Activated naive CD4-positive, alpha-beta T cell treated with anti-CD3 and anti-CD28 coated beads, Interleukin-2, amount 50 U/mL, for 72 hours (primary cell): ENCODE data around the gene RUNX3. TPM values are rescaled to one million over a fixed set of nuclear protein-coding genes. Genes with fewer than 3 reads are reported as not detected.
"Not testable (repeated sequence)": the region's sequence is repeated elsewhere in the genome, so short reads cannot be mapped to it uniquely, and the experiment has no call there.

Source experiments
- ATAC-seq, 2 donors: fragments of 150-1000 bp; cut with Tn5 transposase; 2 replicates each; pipeline ENCODE4 v1.10.0; 2021; ENCODE audit warnings: mild to moderate bottlenecking in 2 of 2, moderate library complexity in 2 of 2
- DNase-seq, 2 donors: peaks; one replicate each; pipeline ENCODE4 v3.0.0; 2021 to 2022; ENCODE audit warnings: low spot score in 2 of 2
- H3K27ac Mint-ChIP-seq, 2 donors: one replicate each; pipeline ENCODE4 v1.8.0; 2022; ENCODE audit warnings: mild to moderate bottlenecking in 2 of 2, mixed read lengths in 2 of 2
- H3K36me3 Mint-ChIP-seq, 2 donors: one replicate each; pipeline ENCODE4 v1.8.0; 2022; ENCODE audit warnings: mixed read lengths in 2 of 2
- H3K9me3 Mint-ChIP-seq, 2 donors: one replicate each; pipeline ENCODE4 v1.8.0; 2022; ENCODE audit warnings: mixed read lengths in 2 of 2
- total RNA-seq, 2 donors: library from RNA; stranded (reverse); gene quantifications; one replicate each; pipeline ENCODE4 v1.2.3, GENCODE V29; 2022

The RUNX3 gene
- total RNA-seq, 2 donors from 2014 or later, result 119 to 136 TPM

DNA sequence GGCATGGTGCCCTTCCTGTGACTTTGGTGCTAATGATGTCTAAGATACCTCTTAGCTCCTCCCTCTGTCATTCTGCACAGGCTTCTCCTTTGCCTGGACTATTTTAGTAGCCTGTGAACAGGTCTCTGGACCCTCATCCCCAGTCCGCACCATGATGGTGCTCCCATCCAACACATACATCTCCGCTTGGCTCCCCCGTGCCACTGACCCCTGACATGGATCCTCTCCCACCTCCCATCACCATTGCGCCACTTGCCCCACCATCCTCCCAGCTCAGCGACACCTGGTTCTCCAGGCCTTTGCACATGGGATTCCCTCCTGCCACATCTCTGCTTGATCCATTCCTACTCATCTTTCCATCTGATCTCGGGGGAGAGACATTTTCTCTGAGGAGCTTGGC, 33.9 kb downstream of the RUNX3 start:
- H3K27ac Mint-ChIP-seq, result peak overlapping the region; percentile 66 to 93
- DNase-seq (peak in 1 of 2 donors; percentile 40), ATAC-seq (no peak)

DNA sequence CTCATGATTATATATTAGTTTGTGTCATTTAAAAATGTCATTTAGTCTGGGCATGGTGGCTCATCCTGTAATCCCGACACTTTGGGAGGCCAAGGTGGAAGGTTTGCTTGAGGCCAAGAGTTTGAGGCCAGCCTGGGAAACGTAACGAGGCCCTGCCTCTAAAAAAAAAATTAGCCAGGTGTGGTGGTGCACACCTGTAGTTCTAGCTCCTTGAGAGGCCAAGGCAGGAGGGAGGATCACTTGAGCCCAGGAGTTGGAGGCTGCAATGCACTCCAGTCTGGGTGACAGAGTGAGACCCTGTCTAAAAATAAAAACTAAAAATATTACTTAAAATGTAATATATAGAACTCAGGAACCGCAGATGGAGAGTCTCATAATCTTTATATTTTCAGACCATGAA, 34.6 kb downstream of the RUNX3 start:
- DNase-seq, result peak in 1 of 2 donors; percentile 35
- no peak for ATAC-seq
- Mint-ChIP-seq H3K27ac (peak overlapping the region in 1 of 2 donors; percentile 72), H3K36me3 (peaks cover 10 to 12% of the 10 kb centered on the region in 2 donors), H3K9me3 (peaks cover 8 to 10% of the 10 kb centered on the region in 2 donors)

More for the DNA sequence above, 33.9 kb downstream of the RUNX3 start:
- peaks cover 8 to 10% of the 10 kb centered on the region in 2 donors for H3K9me3 Mint-ChIP-seq
- H3K36me3 Mint-ChIP-seq, result peaks cover 10 to 12% of the 10 kb centered on the region in 2 donors

DNA sequence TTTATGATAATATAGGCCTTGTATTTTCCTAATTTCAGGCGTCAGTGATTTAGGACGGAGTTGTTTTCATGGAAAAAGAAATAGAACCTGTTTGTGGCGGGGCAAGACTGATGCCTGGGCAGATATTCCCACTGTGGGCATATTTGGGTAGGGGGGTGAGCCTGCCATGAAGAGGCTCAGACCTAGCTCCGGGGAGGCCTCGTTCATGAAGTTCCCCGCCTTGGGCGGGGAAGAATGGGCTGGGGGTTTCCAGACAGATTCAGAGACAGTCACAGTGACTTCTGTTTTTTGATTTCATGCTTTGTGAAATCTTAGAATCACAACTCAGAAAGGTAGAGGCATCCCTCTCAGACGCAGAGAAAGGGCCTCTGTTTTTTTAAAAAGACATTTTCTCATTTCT, 36.1 kb downstream of the RUNX3 start:
- DNase-seq (no peak), ATAC-seq (no peak)
- peak overlapping the region in 1 of 2 donors; percentile 65 for H3K27ac Mint-ChIP-seq
- peaks cover 10 to 12% of the 10 kb centered on the region in 2 donors for H3K36me3 Mint-ChIP-seq
- H3K9me3 Mint-ChIP-seq, result peaks cover 8 to 10% of the 10 kb centered on the region in 2 donors

DNA sequence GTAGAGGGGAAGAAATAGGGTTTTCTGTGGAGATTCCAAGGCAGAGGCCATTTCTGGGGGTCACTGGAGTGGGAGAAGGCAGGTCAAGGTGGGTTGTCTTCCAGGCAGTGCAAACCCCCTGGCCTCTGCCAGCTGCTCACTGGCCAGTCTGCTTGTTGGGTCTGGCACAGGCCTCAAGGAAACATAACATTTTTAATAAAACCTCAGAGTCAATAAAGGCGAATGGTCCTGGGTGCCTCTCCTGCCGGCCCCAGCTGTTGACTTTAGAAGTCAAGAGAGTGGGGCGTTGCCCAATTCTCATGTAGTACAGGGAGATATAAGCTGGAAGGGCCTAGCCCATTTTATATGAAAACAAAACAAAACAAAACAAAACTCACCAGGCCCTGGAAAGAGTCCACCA, 36.6 kb downstream of the RUNX3 start:
- H3K36me3 Mint-ChIP-seq, result peaks cover 10 to 12% of the 10 kb centered on the region in 2 donors
- H3K27ac Mint-ChIP-seq, result peak overlapping the region in 1 of 2 donors; percentile 65
- DNase-seq (no peak), ATAC-seq (no peak)
- peaks cover 8 to 10% of the 10 kb centered on the region in 2 donors for H3K9me3 Mint-ChIP-seq

DNA sequence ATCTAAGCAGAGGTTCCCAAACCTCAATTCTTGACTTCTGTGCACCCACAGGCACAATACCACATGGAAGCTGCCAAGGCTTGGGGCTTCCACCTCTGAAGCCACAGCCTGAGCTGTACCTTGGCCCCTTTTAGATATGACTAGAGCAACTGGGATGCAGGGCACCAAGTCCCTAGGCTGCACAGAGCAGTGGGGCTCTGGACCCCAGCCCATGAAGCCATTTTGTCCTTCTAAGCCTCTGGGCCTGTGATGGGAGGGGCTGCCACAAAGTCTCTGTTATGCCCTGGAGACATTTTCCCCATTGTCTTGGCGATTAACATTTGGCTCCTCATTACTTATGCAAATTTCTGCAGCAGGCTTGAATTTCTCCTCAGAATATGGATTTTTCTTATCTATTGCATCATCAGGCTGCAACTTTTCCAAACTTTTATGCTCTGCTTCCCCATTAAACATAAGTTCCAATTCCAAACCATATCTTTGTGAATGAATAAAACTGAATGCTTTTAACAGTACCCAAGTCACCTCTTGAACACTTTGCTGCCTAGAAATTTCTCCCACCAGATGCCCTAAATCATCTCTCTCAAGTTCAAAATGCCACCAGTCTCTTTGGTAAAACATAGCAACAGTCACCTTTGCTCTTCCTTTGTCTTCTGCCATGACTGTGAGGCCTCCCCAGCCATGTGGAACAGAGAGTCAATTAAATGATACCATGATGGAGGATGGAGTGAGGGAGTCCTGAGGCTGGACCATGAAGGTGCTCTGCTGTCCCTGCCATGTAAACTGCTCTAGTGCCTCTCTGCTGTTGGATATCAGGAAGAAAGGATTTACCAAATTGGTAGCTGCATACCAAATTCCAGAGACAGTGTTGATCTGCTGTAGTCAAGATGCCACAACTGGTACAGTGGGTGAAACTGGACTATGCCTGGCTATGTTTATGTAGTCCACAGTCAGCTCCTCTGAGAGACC, 37.6 kb downstream of the RUNX3 start:
- peak overlapping the region in 1 of 2 donors; percentile 58 for H3K27ac Mint-ChIP-seq
- ATAC-seq (no peak), DNase-seq (peak in 1 of 2 donors; percentile 13)
- H3K9me3 Mint-ChIP-seq, result peaks cover 8 to 10% of the 10 kb centered on the region in 2 donors
- peaks cover 10 to 12% of the 10 kb centered on the region in 2 donors for H3K36me3 Mint-ChIP-seq

DNA sequence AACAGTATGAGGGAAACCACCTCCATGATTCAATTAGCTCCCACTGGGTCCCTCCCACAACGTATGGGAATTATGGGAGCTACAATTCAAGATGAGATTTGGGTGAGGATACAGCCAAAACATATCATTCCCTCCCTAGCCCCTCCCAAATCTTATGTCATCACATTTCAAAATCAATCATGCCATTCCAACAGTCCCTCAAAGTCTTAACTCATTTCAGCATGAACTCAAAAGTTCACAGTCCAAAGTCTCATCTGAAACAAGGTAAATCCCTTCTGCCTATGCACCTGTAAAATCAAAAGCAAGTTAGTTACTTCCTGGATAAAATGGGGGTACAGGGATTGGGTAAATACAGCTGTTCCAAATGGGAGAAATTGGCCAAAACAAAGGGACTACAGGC, 38.7 kb downstream of the RUNX3 start:
- Mint-ChIP-seq H3K9me3 (peaks cover 8 to 10% of the 10 kb centered on the region in 2 donors), H3K27ac (peak overlapping the region in 1 of 2 donors; percentile 74), H3K36me3 (peaks cover 10 to 12% of the 10 kb centered on the region in 2 donors)
- not testable (repeated sequence) for ATAC-seq, DNase-seq

DNA sequence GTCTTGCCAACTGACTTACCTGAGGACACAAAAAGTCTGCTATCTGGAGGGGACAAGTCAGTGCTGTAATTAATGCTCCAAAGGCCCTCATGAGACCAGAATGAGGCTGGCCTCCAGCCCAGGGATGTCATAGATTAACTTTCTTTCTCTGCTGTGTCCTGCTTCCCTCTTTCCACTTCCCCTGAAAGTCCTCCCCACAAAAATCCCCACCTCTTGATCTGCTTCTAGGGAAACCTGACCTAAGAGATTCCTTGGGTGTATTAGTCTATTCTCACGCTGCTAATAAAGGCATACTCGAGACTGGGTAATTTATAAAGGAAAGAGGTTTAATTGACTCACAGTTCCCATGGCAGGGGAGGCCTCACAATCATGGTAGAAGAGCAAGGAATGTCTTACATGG, 39.2 kb downstream of the RUNX3 start:
- Mint-ChIP-seq H3K36me3 (peaks cover 10 to 12% of the 10 kb centered on the region in 2 donors), H3K27ac (peak overlapping the region in 1 of 2 donors; percentile 74), H3K9me3 (peaks cover 8 to 10% of the 10 kb centered on the region in 2 donors)
- ATAC-seq, result no peak
- DNase-seq, result no peak

DNA sequence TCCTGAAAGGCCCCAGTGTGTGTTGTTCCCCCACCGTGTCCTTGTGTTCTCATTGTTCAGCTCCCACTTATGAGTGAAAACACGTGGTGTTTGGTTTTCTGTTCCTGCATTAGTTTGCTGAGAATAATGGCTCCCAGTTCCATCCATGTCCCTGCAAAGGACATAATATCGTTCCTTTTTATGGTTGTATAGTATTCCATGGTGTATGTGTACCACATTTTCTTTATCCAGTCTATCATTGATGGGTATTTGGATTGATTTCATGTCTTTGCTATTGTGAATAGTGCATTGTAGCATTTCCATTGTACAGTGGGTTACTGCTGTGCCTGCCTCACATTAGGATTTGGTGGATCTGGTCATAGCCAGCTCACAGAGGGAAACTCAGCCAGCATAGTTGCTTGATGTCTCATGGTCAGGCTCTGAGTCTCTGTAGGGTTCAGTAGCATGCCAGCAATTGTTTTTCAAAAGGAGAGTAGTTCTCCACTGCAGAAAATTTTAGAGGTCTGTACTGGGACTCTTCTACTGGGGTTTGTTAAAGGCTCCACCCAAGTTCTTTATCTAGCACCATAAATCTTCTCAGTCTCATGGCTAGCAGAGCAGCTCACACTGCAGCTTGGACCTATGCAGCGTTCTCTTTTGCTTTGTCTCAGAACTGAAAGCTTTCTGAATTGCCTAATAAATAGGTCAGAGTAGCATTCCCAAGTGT, 41.0 kb downstream of the RUNX3 start:
- peak in 1 of 2 donors; percentile 9 for DNase-seq
- Mint-ChIP-seq H3K36me3 (peaks cover 12 to 23% of the 10 kb centered on the region in 2 donors), H3K9me3 (peaks cover 16 to 19% of the 10 kb centered on the region in 2 donors), H3K27ac (no peak overlapping the region)
- ATAC-seq, result no peak

DNA sequence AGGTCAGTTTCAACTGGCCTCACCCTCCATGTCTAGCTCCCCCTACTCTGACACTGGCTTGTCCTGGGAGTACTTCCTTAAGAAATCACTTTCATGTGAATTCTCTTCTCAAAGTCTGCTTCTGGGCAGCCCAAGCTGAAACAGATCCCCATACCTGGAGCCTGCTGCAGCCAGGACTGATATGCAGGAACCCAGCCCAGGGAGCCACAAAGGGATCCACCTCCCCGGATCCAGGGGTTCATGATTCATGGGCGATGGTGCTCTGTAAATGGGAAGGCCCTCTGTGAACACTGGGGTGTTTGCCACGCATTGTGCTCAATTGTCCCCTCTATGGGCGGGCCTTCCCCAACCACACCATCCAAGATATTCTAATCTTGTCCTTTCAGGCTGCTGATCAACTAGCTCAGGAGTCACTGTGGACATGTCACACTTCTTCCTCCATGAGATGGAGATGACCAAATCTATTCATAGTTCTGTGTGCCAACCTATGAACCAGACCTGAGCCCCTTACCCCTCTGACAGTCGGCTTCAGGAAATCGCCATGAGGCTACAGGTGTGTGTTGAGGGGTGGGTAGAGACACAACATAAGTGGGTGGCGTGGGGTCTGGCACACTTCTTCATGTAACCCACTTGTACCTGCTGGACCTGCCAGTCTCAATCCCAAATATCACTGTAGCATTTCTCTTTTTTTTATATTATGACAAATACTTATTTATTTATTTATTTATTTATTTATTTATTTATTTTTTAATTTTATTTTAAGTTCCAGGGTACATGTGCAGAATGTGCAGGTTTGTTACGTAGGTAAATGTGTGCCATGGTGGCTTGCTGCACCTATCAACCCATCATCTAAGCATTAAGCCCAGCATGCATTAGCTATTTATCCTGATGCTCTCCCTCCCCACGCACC, 41.8 kb downstream of the RUNX3 start:
- Mint-ChIP-seq H3K27ac (no peak overlapping the region), H3K9me3 (peaks cover 18 to 20% of the 10 kb centered on the region in 2 donors), H3K36me3 (peaks cover 11 to 25% of the 10 kb centered on the region in 2 donors)
- ATAC-seq, result peak in 1 of 2 donors; percentile 16
- peak in 1 of 2 donors; percentile 42 for DNase-seq

DNA sequence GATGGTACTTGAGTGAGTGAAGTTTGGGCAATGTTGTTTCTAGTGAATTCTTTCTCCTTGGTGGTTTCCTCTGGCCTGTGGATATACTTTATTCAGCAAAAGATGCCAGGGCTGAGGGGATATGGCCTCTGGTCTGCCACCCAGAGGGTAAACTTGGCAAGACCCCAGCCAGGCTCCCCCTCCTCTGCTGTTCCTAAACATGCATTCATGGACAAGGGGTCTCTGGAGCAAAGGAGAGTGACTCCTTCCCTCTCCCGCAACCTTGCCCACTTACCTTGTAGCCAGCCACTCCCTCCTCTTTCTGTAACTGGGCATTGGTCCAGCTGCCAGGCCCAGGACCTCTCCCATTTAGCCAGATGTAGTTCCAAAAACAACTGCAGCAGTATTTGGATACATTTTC, 43.8 kb downstream of the RUNX3 start:
- H3K27ac Mint-ChIP-seq, result no peak overlapping the region
- peaks cover 0 to 15% of the 10 kb centered on the region in 2 donors for H3K36me3 Mint-ChIP-seq
- DNase-seq (peak in 1 of 2 donors; percentile 7), ATAC-seq (no peak)
- H3K9me3 Mint-ChIP-seq, result peaks cover 10 to 13% of the 10 kb centered on the region in 2 donors

DNA sequence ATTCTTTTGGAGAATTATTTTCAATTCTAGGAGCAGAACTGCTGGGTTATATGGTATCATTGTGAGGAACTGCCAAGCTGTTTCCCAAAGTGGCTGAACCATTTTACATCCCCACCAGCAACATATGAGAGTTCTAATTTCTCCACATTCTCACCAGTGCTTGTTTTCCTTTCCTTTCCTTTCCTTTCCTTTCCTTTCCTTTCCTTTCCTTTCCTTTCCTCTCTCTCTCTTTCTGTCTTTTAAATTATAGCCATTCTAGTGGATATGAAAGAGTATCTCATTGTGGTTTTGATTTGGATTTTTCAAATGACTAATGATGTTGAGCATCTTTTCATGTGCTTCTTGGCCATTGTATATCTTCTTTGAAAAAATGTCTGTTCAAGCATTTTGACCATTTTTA, 45.3 kb downstream of the RUNX3 start:
- Mint-ChIP-seq H3K36me3 (peaks cover 0 to 15% of the 10 kb centered on the region in 2 donors), H3K27ac (no peak overlapping the region), H3K9me3 (peaks cover 10 to 13% of the 10 kb centered on the region in 2 donors)
- DNase-seq, result no peak
- no peak for ATAC-seq

DNA sequence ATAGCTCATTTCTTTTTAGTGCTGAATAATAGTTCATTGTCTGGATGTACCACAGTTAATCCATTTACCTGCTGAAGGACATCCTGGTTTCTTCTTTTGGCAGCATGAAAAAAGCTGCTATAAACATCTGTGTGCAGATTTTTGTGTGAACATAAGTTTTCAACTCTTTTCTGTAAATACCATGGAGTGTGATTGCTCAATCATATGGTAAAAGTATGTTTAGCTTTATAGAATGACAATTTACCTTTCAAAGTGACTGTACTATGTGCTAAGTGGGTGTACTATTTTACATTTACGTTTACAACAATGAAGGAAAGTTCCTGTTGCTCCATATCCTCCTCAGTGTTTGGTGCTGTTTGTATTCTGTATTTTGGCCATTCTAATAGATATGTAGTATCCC, 49.0 kb downstream of the RUNX3 start:
- Mint-ChIP-seq H3K36me3 (peaks cover 0 to 15% of the 10 kb centered on the region in 2 donors), H3K27ac (no peak overlapping the region), H3K9me3 (peaks cover 10 to 13% of the 10 kb centered on the region in 2 donors)
- ATAC-seq (no peak), DNase-seq (no peak)

DNA sequence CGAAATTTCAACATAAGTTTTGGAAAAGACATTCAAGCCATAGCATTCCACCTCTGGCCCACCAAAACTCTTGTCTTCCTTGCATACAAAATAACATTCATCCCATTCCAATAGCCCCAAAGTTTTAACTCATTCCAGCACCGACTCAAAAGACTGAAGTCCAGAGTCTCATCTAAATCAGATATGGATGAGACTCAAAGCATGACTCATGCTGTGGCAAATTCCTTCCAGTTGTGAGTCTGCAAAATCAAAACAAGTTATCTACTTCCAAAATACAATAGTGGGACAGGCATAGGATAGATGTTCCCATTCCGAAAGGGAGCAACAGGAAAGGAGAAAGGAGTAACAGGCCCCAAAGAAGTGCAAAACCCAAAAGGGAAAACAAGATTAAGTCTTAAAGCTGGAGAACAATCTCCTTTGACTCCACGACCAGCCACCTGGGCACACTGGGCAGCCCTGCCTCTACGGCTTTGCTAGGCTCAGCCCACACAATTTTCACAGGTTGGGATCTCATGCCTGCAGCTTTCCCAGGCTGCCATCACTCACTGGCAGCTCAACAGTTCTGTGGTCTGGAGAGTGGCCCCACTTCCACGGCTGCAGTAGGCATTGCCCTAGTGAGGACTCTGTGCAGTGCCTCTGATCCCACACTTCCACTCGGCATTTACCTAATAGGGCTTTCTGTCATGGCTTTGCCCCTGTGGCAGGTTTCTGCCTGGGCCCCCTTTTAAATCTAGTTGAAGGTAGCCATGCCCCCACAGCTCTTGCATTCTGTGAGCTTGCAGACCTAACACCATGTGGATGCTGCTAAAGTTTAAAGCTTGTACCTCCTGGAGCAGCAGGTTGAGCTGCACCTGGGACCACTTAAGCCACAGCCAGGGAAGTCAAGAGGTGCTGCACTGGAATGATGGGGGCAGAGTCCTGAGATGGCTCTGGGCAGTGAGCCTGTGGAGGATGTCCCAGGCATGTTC, 51.0 kb downstream of the RUNX3 start:
- Mint-ChIP-seq H3K36me3 (peaks cover 0 to 1% of the 10 kb centered on the region in 2 donors), H3K9me3 (peaks cover under 1 to 5% of the 10 kb centered on the region in 2 donors), H3K27ac (no peak overlapping the region)
- peak in 1 of 2 donors; percentile 30 for DNase-seq
- ATAC-seq, result peak in 1 of 2 donors; percentile 16

DNA sequence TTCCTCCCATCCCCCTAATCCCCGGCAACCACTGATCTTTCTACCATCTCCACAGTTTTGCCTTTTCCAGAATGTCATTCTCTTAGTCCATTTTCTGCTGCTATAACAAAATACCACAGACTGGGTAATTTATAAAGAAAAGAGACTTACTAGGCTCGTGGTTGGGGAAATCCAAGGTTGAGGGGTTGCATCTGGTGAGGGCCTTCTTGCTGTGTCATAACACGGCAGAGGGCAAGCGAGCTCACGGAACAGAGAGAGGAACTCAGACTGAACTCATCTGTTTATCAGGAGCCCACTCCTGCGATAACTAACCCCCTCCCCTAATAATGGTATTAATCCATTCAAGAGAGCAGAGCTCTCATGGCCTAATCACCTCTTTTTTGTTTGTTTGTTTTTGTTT, 52.0 kb downstream of the RUNX3 start:
- Mint-ChIP-seq H3K36me3 (no peaks in the 10 kb centered on the region), H3K9me3 (peaks cover 0 to under 1% of the 10 kb centered on the region in 2 donors), H3K27ac (no peak overlapping the region)
- DNase-seq (no peak), ATAC-seq (no peak)

DNA sequence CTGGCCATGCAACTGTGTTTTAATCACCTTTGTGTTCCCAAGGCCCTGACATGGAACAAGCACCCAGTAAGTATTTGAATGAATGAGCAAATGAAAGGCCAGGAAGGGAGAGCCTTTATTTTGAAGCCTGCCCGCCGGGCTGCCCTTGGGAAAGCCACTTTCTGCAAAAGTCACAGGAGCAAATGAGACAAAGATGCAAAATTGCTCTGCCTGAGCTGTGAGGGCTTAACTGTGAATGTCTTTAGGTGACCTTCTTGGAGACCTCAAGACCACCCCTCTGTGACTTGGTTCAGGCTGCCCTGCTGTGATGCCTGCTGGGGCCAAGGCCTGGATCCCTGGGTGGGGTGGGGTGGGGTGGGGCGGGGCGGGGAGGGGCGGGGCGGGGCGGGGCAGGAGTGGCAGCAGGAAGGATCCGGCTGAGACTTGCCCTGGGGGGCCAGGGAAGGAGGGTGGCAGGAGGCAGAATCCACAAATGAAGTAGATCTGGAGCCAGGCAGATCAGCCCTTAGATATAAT, 54.0 kb downstream of the RUNX3 start:
- Mint-ChIP-seq H3K36me3 (no peaks in the 10 kb centered on the region), H3K9me3 (no peaks in the 10 kb centered on the region), H3K27ac (no peak overlapping the region)
- DNase-seq, result no peak
- no peak for ATAC-seq
